ENCODE measurements around the gene GPR21.

- no peak for TF ChIP-seq PATZ1 (CRISPR knock-in tag; IDR thresholded peaks at IDR 0.05; ENCODE audit: borderline replicate concordance)
- no peak for TF ChIP-seq ZFP3 (CRISPR knock-in tag; IDR thresholded peaks at IDR 0.05)
- TF ChIP-seq ZNF70 (CRISPR knock-in tag; IDR thresholded peaks at IDR 0.05) = no peak
- no peak for TF ChIP-seq POU6F1 (CRISPR knock-in tag; IDR thresholded peaks at IDR 0.05; ENCODE audit: borderline replicate concordance, low read depth)
- TF ChIP-seq ZFP30 (CRISPR knock-in tag; IDR thresholded peaks at IDR 0.05) = no peak
- TF ChIP-seq TSHZ2 (CRISPR knock-in tag; IDR thresholded peaks at IDR 0.05) = no peak
- no peak for TF ChIP-seq CREB5 (CRISPR knock-in tag; IDR thresholded peaks at IDR 0.05; ENCODE audit: low read depth)
Measured at GRCh38 chr9:123065196-123065595, 31.7 kb downstream of the GPR21 start.

Data from SK-N-SH treated with all-trans-retinoic acid at 6 μM for 48 hours (cell line).